NCI-H524 treated with DMSO at 0.1 percent for 48 hours (cell line): ENCODE data around the gene SH3D21.

Experiments used
- DNase-seq: peaks from one replicate; lab custom pipeline; 2025; lab: John Stamatoyannopoulos, UW

The SH3D21 gene

DNA sequence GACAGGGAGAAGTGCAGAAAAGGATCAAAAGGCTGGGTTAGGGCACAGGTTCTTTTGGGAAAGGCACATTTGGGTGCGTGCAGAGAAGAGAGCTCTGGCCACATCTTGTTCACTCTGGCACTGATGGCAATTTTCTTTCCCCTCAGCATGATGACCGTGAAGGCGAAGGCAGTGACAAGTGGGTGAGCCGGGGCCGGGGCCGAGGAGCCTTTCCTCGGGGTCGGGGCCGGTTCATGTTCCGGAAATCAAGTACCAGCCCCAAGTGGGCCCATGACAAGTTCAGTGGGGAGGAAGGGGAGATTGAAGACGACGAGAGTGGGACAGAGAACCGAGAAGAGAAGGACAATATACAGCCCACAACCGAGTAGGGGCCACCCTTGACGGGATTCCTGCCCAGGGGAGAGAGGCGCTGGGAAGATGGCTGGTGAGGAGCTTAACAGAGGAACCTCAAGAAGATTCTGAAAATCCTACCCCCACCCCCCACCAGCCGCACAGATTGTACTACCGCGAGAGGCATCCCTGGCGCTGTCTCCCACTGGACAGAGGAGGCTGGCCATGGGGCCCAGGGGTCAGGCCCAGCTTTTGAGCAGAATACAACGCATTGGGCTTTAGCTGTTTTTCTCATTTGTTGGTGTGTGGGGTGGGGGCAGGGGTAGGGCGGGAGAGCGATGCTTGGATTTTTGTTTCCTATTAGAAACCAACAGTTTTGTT lies 2.4 kb upstream of the SH3D21 start:
- no peak for DNase-seq

DNA sequence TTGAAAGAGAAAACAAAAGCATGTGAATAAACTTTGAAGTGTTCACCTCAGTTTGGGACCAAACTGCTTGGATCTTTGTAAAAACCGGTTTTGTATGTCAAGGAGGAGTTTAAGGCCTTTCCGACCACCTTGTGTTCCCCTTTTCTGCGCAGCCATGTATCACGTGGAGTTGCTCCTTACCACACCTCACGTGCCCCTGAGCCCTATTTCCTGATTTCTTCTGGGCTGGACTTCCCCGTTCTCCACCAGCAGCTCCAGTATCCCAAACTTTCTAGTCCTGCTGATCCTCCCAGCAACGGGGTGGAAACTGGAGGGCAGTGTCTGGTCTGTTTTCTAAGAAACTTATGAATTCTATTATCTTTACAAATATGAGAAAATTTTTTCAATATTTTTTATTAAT lies 1.6 kb upstream of the SH3D21 start:
- no peak for DNase-seq

DNA sequence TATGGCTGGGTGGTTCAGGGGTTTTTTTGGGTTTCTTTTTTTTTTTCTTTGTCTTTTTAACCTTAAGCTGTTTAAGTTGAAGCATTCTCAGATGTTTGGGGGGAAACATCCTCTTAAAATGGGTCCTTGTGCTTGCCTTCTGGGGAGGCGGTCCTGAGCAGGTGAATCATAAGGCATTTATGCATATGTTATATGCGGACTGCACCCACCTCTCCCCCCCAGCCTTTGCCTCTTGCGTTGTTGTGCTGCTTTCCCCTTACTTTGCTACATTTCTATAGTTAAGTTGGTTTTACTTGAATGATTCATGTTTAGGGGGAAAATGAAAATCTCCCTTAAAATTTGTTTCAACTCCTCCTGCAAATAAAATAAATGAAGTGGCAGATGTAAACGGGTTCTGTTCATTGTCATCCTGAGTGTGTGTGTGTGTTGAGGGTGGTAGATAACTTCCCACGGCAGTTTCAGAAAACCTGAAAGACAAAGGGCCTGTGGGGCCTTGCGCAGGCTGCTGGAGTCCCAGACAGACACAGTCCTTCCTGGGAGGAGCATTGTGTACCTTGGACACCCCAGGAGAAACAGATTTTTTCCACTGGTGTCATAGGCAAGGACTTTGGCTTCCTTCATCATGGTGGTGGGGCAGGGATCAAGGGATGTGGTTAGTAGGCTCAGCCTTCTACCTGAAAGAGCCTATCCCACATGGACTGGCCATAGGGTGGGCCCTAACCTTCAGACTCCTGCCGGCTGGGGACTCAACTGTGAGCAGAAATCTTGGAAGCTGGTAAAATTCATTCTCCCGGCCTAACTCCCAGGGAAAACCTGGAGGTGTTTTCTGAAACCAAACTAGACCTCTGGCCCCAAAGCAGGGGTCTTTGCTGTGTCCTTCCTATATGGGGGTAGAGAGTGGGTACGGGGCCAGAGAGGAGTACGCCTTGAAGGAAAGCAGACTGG lies 926 bp upstream of the SH3D21 start:
- no peak for DNase-seq

DNA sequence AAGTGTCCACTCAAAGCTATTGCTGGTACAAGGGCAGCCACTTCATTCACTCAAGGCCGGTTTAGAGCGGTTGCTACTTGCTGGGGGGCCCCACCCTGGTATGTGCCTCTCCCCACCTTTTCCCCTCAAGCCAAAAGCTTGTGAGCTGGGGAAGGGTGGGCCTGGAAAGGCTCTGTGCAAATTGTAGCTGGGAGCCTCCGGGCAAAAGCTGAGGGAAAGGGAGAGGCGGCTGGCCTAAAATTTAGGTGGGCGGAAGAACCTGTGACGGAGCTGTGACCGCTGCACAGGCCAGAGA lies 306 bp upstream of the SH3D21 start:
- DNase-seq: no peak

DNA sequence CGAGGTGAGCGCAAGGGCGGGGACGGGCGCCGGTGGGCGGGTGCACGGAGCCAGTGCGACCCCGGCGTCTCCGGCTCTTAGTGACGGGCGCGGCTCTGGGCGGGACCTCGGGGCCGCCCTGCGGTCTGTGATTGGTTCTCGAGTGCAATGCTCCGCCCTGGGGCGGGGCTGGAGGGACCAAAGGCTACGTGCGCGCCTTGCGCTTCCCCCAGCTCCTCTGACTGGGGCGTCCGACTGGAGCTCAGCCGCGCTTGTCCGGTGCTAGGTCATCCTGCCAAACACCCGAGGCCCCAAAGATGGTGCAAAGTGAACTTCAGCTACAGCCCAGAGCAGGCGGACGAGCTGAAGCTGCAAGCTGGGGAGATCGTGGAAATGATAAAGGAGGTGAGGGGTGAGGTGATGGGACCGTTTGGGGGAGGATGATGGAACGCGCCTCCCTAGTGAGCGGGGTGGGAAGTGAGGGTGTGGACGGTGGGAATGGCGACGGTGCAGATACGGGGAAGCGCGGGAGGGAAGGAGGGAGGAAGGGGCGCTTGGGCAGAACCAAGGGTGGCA lies 811 bp downstream of the SH3D21 start:
- DNase-seq: peak; percentile 60

DNA sequence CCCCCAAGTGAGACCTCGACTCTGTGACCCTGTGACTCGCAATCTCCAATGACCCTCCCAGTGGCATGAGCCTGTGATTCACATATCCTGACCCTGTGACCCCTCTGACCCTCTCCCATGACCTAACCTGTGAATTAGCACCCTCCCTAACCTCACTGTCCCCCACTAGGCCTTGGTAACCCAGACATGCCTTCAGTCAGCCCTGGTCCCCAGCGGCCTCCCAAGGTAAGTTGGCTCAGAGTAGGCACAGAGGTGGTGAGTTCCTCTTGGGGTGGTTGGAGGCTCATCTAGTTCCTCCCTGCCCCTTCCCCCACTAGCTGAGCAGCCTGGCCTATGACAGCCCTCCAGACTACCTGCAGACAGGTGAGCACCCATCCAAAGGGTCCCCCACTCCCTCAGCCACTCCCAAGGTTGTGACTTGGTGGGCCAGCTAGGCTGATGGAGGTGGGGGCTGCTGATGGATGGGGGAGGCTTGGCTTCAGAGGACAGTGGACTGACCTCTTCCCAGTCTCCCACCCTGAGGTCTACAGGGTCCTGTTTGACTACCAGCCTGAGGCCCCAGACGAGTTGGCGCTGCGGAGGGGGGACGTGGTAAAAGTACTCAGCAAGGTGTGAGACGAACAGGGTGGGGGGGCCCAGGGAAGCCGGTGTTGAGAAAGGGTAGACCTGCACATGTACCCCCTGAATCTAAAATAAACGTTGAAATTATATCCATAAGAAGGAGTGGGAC lies 1.6 kb downstream of the SH3D21 start:
- no peak for DNase-seq

DNA sequence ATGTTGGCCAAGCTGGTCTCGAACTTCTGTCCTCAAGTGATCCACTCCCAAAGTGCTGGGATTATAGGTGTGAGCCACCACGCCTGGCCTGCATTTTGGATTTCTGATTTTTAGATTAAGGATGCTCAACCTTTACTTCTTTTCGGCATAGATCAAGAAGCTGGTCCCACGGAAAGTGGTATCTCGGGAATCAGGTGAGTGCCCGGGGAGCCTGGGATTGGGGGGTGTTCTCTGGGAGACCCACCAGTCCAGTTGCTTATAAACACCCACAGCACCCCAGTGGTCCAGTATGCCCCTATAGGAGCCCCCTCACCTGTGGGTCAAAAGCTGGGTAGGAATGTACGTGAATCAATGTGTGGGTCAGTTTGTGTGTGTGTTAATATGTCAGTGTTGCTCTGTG lies 3.2 kb downstream of the SH3D21 start:
- no peak for DNase-seq

DNA sequence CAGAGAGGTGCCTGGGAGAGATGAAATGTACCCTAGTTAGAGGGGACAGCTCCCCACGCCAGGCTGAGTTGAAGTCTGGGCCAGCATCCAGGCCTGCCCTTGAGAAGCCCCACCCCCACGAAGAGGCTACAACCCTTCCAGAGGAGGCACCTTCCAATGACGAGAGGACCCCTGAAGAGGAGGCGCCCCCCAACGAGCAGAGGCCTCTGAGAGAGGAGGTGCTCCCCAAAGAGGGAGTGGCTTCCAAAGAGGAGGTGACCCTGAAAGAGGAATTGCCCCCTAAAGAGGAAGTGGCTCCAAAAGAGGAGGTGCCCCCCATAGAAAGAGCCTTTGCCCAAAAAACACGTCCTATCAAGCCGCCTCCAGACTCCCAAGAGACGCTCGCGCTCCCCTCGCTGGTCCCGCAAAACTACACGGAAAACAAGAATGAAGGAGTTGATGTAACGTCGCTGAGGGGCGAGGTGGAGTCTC lies 14.2 kb downstream of the SH3D21 start:
- DNase-seq: no peak

DNA sequence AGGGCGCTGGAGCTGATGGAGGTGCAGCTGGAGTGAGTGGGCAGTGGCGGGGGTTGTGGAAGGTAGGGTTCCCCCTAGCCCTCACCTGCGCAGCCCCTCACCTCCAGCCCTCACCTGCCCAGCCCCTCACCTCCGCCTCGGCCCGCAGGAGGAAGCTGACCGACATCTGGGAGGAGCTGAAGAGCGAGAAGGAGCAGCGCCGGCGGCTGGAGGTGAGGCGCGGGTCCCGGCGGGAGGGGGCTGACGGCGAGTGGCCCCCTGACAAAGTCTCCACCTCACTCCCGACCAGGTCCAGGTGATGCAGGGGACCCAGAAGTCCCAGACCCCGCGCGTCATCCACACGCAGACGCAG lies 14.6 kb downstream of the SH3D21 start:
- DNase-seq: no peak

DNA sequence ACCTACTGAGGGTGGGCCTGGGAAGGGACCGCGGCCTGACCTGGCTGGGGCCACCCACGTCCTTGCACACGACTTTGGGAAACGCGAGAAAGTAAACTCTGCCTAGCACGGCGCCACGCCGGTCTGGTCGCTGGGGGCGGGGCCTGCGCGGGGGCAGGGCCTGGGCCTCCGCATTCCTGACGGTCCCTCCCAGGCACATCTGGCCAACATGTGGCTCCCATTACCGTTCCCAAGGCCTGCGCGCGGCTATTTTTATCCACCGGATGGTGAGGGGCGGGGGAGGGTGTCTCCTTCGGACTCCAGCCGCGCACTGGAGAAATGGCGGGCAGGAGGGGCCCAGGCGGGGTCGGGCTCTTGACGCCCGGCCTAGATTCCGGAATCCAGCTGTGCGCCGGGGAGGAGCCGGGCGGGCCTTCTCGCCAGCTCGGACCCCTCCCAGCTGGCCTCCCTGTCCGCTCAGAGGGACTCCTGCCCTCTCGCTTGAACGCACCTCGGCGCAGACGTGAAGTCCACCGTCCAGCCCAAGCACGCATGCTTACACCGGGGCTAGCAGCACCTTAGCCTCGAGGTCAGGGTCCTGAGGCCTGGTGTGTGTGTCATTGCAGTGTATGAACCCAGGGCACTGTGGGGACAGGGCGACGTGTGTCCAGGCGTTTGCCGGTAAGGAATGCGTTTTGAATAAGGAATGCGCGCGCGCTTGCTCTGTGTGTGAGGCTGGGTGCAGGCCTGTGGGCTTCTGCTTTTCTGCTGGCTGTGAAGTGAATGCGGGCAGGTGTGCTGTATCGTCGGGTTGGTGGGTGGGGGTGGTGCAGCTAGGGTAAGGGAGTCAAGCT lies 15.2 kb downstream of the SH3D21 start:
- no peak for DNase-seq

DNA sequence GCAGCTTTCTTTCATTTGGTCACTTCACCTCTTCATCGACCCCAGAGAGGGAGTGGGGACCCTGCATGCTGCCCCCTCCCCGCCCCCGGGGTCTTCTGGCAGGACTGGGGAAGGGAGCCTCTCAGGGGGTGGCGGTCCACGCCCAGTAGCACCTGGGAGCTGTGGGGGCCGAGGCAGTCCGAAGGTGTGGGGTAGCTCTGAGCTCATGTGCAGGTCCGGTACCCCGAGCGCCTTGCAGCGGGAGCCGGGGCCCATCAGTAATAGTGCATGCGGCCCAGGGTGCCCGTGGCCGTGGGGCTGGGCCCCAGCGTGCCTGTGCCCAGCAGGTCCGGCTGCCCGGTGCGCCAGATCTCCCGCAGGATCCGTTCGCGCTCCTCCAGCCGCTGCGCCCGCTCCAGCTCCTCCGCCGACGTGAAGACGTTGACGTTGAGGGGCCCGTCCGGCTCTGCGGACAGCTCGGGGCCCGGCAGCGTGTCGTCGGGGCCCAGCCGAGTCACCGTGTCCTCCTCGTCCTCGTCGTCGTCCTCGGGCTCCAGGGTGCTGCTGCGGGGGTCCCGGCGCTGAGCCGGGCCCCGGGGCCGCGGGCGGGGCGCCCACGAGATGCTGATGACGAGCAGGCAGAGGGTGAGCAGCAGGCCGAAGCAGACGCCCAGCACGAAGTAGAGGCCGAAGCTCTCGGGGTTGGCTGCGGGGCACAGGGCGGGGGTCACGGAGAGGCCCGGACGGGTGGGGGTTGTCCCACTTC lies 16.0 kb downstream of the SH3D21 start:
- DNase-seq: no peak

DNA sequence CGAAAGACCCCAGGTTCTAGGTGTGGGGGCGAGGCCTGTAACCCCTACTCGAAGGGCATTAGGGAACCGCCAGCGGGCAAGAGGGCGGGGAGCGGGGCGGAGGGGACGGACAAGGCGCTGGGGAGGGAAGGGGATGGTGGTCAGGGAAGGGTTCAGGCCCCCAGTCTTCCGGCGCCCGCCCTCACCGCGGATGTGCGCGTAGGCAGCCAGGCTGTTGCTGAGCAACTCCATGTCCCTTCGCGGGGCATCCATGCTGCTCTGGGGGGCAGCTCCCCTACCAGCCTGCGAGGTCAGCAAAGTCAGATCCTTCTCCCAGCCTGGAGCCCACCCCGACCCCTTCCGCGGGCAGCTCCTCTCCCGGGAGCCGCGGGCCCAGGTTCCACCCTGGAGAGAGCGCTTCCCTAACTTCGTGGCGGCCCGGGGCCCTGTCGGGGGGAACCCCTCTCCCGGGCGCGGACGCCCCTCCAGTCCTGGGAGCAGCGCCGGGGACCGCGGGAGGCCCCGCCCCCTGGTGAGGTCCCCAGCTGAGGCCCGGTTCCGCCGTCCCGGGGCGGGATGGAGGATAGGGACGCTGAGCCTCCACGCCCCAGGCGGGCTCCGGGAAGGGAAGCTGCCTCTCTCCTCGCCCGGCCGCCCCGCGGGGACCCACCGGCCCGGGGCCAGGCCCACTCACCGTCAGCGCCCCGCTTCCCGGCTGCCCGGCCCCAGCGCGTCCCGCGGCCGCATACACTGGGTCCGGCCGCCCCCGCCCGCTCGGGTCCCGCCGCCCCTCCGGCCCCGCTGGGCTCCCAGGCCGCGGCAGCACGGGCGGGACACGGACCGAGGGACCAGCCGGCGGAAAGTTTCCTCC lies 16.8 kb downstream of the SH3D21 start:
- DNase-seq: no peak

DNA sequence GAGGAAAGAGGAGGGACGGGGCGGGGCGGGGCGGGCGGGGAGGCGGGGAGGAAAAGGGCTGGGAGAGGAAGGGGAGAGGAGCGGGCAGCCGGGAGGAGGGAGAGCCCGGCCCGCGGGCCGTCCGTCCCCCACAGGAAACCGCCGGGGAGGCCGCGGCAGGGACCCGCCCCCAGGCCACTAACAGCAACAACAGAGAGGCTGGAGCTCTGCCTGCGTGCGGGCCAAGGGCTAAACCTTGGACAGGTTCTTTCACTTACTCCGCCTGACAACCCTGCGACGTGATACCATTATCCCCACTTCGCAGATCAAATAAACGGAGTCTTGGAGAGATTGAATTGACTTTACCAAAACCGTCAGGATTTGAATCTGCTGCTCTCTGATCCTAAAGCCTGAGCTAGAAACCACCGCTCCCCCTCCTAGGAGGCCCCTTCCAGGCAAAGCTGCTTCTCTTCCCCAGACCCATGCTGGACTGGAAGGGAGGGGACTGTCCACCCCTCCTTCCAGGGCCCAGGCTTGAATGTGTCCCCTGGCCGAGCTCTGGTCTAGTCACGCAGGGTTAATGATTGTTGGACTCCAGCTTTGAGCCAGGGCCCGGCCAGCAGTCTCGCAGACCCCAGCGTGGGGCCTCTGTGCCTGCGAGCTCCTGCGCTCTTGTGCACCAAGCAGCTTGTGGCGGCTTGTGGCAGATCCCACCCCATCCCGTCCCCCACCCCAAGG lies 17.6 kb downstream of the SH3D21 start, which contains the start of gene EVA1B:
TSS of gene EVA1B (minus strand) at position 10 of the 717 bp plus-strand sequence. CDS start 608 bp downstream, outside the sequence.
- no peak for DNase-seq

DNA sequence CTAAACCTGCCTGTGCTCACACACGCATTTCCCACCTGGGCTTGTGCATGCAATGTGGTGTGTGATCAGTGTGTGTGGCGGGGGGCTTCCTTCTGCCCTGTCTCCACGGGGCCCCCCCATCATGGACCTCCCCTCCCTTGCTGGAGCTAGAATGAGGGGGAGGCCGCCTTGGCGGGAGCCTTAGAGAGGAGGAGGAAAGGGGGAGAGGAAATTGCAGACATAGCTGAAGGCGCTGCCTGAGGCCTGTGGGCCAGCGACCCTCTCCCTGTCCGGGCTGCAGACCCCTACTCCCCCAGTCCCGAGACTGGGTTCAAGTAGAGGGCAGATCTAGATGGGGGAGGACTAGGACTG lies 18.2 kb downstream of the SH3D21 start:
- no peak for DNase-seq

DNA sequence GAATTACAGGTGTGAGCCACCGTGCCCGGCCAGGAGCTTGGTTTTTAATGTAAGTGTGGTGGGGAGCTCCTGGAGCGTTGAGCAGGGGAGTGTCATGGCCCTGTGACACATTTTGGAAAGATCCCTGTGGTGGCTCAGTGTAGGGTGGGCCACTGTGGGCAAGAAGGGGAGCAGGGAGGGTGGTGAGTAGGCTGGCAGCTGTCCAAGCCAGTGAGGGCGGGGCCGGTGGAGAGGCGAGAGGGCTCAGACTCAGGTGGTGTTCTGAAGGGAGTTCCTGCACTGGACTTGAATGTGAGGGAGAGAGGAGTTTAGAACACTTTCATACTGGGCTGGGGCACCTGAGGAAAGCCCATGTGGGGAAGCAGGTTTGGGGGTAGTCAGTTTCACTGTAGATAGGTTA lies 20.3 kb downstream of the SH3D21 start:
- no peak for DNase-seq

DNA sequence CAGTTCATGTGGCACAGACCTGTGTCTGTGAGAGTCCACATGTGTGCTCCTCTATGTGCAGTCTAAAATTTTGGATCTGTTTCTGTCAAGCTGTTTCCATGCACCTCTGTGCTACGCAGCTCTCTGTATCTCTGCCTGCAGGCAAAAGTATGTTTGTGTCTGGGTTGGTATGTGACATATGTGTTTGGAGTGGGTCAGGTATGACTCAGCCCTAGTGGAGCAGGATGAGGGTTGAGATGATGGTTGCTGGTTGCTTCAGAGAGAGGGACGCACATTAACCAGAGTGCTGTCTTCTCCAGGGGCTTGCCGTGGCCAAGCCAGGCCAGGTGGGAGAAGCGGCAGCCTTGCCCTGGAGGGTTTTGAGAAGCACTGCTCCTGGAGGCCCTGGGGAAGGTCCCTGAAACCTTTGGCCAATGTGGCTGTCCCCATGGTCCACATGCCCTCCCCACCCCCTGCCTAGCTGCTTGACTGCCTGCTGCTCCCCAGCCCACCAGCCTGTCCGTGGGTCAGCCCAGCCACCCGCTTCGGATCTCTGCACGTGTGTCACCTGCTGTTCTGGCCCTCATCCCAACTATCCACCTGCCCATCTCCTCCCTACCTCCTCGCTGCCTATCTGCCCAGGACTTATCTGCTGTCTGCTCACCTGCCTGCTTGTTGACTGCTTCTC lies 21.4 kb downstream of the SH3D21 start:
- no peak for DNase-seq

DNA sequence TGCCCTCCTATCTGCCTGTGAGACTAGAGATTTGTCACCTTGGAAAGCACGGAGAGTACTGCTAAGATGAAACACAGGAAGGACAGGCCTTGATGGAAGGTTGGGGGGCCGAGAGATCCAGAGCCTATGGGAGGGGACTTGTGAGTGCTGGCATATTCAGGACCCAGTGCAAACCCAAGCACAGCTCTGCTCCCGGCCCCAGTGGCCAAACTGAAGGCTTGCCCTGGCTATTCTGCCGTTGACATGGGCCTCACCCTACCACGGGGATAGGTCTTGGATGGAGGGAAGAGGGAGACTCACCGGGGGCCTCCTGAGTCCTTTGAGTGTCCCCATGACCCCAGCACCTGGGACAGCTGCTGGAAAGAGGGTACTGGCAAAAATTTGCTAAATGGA lies 21.9 kb downstream of the SH3D21 start:
- DNase-seq: no peak

DNA sequence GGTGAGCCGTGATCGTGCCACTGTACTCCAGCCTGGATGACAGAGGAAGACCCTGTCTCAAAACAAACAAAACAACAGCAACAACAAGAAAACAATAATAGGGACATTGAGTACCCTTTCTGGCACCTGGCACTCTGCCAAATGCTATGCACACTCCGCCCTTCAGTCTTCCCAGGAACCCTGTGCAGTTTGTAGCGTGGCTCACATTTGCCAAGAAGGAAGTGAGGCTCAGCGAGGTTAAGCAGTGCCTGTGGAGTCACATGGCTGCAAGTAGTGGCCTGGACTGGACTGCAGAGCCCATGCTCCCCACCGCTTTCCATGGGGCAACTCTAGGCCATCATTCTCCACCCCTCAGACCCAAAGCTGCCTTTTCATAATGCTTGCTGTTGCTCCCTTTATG lies 22.5 kb downstream of the SH3D21 start:
- DNase-seq: no peak

DNA sequence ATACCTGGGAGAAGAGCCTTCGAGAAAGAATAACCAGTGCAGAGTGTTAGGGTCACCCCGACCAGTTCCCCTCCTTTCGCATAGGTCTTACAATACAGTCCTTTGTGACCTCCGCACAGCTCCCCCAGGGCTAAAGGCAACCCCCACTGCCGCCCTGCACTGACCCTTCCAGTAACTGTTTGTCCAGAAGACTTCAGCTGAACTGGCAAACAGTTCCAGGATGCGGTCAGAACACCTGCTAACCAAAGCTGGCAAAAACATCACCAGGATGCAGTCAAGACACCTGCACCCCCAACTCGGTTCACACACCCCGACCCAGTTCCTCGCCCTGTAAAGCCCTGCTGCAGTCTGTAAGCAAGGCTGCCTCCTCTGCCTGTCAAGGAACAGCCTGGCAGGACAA lies 23.6 kb downstream of the SH3D21 start:
- DNase-seq: no peak
